PC-3 (cell line): ENCODE measurements around the gene TIGD2. TPM values are rescaled to one million over a fixed set of nuclear protein-coding genes. Genes with fewer than 3 reads are reported as not detected.
A peak's percentile ranks its signal among the peaks of the same experiment; 100 is the strongest.

ENCODE experiments used
- ATAC-seq: fragments of 200-7000 bp; cut with Tn5 transposase; 2 replicates; pipeline ENCODE4 v1.9.1; 2020; ENCODE audit warnings: mild to moderate bottlenecking, moderate library complexity
- BruUV-seq: library from RNA; stranded (reverse); fragments of 400-500 nt; replicated peaks from 2 replicates; lab custom pipeline; 2021; lab: Mats Ljungman, UMichigan
- CTCF ChIA-PET: fragments of 300-600 bp; sonication (Branson Sonifier 250); formaldehyde crosslinking; loops from one replicate; lab custom pipeline; 2022; ENCODE audit warnings: antibody characterized with exemption; lab: Charles Lee
- POLR2A ChIA-PET: fragments of 300-600 bp; sonication (Branson Sonifier 250); formaldehyde crosslinking; loops from one replicate; lab custom pipeline; 2022; ENCODE audit warnings: antibody characterized with exemption; ENCODE audit not compliant: unreplicated experiment; lab: Charles Lee
- DNase-seq: peaks from one replicate; pipeline ENCODE4 v3.0.0-alpha.2; 2015
- H2AFZ ChIP-seq: fragments of 300-600 bp; sonication (generic); 2 replicates; pipeline ENCODE4 v1.6.0; 2016; ENCODE audit warnings: antibody characterized with exemption, low read length
- H3F3A ChIP-seq: fragments of 300-600 bp; sonication (generic); one replicate; pipeline ENCODE4 v1.6.0; 2017; ENCODE audit warnings: antibody characterized with exemption, low read length, control low read depth, mild to moderate bottlenecking; ENCODE audit not compliant: unreplicated experiment
- H3K27ac ChIP-seq: fragments of 300-600 bp; sonication (generic); 2 replicates; pipeline ENCODE4 v1.5.1; 2016; ENCODE audit warnings: mild to moderate bottlenecking, low read length
- H3K27me3 ChIP-seq: fragments of 300-600 bp; sonication (generic); 2 replicates; pipeline ENCODE4 v1.6.1; 2016; ENCODE audit warnings: low read length, mixed read lengths
- H3K36me3 ChIP-seq: fragments of 300-600 bp; sonication (generic); 2 replicates; pipeline ENCODE4 v1.6.1; 2016; ENCODE audit warnings: low read depth, mixed run types, low read length, mixed read lengths
- H3K4me1 ChIP-seq: fragments of 300-600 bp; sonication (generic); 2 replicates; pipeline ENCODE4 v1.5.1; 2016; ENCODE audit warnings: low read length; ENCODE audit not compliant: insufficient read depth
- H3K4me2 ChIP-seq: fragments of 300-600 bp; sonication (generic); 2 replicates; pipeline ENCODE4 v1.6.0; 2016; ENCODE audit warnings: low read length
- H3K4me3 ChIP-seq: fragments of 300-600 bp; sonication (generic); 2 replicates; pipeline ENCODE4 v1.5.1; 2016; ENCODE audit warnings: mild to moderate bottlenecking, low read length, mixed read lengths
- H3K79me2 ChIP-seq: fragments of 300-600 bp; sonication (generic); 2 replicates; pipeline ENCODE4 v1.6.1; 2017; ENCODE audit warnings: low read length, mixed read lengths
- H3K9ac ChIP-seq: fragments of 300-600 bp; sonication (generic); 2 replicates; pipeline ENCODE4 v1.6.0; 2016; ENCODE audit warnings: mild to moderate bottlenecking, low read length
- H3K9me2 ChIP-seq: fragments of 300-600 bp; sonication (generic); replicated peaks from 2 replicates; pipeline ENCODE4 v1.6.1; 2016; ENCODE audit warnings: mixed run types, low read length, mixed read lengths
- H3K9me3 ChIP-seq: fragments of 300-600 bp; sonication (generic); 2 replicates; pipeline ENCODE4 v1.6.1; 2016; ENCODE audit warnings: low read length, mixed read lengths
- H4K20me1 ChIP-seq: fragments of 300-600 bp; sonication (generic); 2 replicates; pipeline ENCODE4 v1.6.1; 2016; ENCODE audit warnings: low read length, mixed read lengths
- CTCF ChIP-seq: fragments of 300-600 bp; sonication (generic); conservative IDR thresholded peaks from 2 replicates; pipeline ENCODE4 v1.5.1; 2017; ENCODE audit warnings: antibody characterized with exemption, low read depth, mild to moderate bottlenecking, low read length
- EZH2 ChIP-seq: fragments of 300-600 bp; sonication (generic); IDR thresholded peaks from one replicate; pipeline ENCODE4 v1.6.1; 2017; ENCODE audit warnings: antibody characterized with exemption, mild to moderate bottlenecking, low read length; ENCODE audit not compliant: unreplicated experiment
- EZH2phosphoT487 ChIP-seq: fragments of 300-600 bp; sonication (generic); IDR thresholded peaks from 2 replicates; pipeline ENCODE4 v1.6.1; 2018; ENCODE audit warnings: mild to moderate bottlenecking, antibody characterized with exemption, low read length, borderline replicate concordance
- intact Hi-C: fragments of 100-400 bp; cut with micrococcal nuclease; formaldehyde crosslinking; loops from 2 replicates; pipeline ENCODE4 v1.9.0; 2023
- total RNA-seq: library from RNA; depleted of rRNA; stranded (reverse); fragments of >200 nt; gene quantifications from 2 replicates; pipeline ENCODE4 v1.2.3, GENCODE V29; 2014

The TIGD2 gene
- total RNA-seq, 1 experiment from 2014 or later = 5.4 TPM

- DNase-seq (no peak), ATAC-seq (no peak)
- H3K4me2 ChIP-seq = no peak overlapping the region
- no peak overlapping the region for H3K27ac ChIP-seq
- CTCF ChIA-PET = no interaction called here
- peaks cover 9% of the 10 kb centered on the region for H3K79me2 ChIP-seq
- TF ChIP-seq EZH2 (no peak), CTCF (no peak), EZH2phosphoT487 (no peak)
- H3K36me3 ChIP-seq = 0 out of 2 replicates have a peak, but pooled peaks cover 2% of the 10 kb centered on the region
- H2AFZ ChIP-seq = no peak overlapping the region
- H4K20me1 ChIP-seq = no peaks in the 10 kb centered on the region
- peaks cover 5% of the 10 kb centered on the region; the same call in 1 of the 2 replicates for H3K27me3 ChIP-seq
- H3K9ac ChIP-seq = no peak overlapping the region
- H3K9me3 ChIP-seq = no peaks in the 10 kb centered on the region
- POLR2A ChIA-PET = no interaction called here
- no peaks in the 10 kb centered on the region for H3K9me2 ChIP-seq
- intact Hi-C loops = no loop called here
- no peaks in the 10 kb centered on the region for H3F3A ChIP-seq
- peaks cover 16% of the 10 kb centered on the region for H3K4me1 ChIP-seq
- BruUV-seq = no TSS peak
- no peak overlapping the region for H3K4me3 ChIP-seq
Measured at GRCh38 chr4:89108091-89108490, 3.2 kb upstream of the TIGD2 start.

GRCh38 chr4:89109841-89110540 lies 1.3 kb upstream of the TIGD2 start:
- Histone ChIP-seq H3K36me3 (0 out of 2 replicates have a peak, but pooled peaks cover 3% of the 10 kb centered on the region), H3K4me2 (peak overlapping the region; percentile 90), H3K9me2 (no peaks in the 10 kb centered on the region), H4K20me1 (no peaks in the 10 kb centered on the region), H3K4me1 (peaks cover 16% of the 10 kb centered on the region), H3K4me3 (peak overlapping the region; percentile 68), H3K27ac (no peak overlapping the region), H3K27me3 (peaks cover 5% of the 10 kb centered on the region; the same call in 1 of the 2 replicates), H2AFZ (peak overlapping the region; percentile 86), H3K79me2 (peaks cover 10% of the 10 kb centered on the region), H3K9ac (no peak overlapping the region), H3K9me3 (no peaks in the 10 kb centered on the region), H3F3A (no peaks in the 10 kb centered on the region)
- TF ChIP-seq CTCF (no peak), EZH2phosphoT487 (no peak), EZH2 (no peak)
- DNase-seq = no peak
- intact Hi-C loops = loop anchor here (2.0 to 5.0 kb wide), 3 partner anchors 53 to 288 kb away; partner anchors contain the start of gene FAM13A
- CTCF ChIA-PET = no interaction called here
- POLR2A ChIA-PET = no interaction called here
- no peak for ATAC-seq
- BruUV-seq = no TSS peak

GRCh38 chr4:89110541-89110985 lies 770 bp upstream of the TIGD2 start:
- DNase-seq (peak; percentile 3), ATAC-seq (peak; percentile 2; the same call in 1 of the 2 replicates)
- peaks cover 16% of the 10 kb centered on the region for H3K4me1 ChIP-seq
- peak overlapping the region; percentile 86 for H2AFZ ChIP-seq
- H3K9me3 ChIP-seq = no peaks in the 10 kb centered on the region
- intact Hi-C loops = loop anchor here (2.0 to 5.0 kb wide), 3 partner anchors 53 to 288 kb away; partner anchors contain the start of gene FAM13A
- H3F3A ChIP-seq = no peaks in the 10 kb centered on the region
- no TSS peak for BruUV-seq
- H3K36me3 ChIP-seq = 0 out of 2 replicates have a peak, but pooled peaks cover 3% of the 10 kb centered on the region
- POLR2A ChIA-PET = no interaction called here
- no peaks in the 10 kb centered on the region for H3K9me2 ChIP-seq
- peak overlapping the region; percentile 90 for H3K4me2 ChIP-seq
- peaks cover 10% of the 10 kb centered on the region for H3K79me2 ChIP-seq
- CTCF ChIA-PET = no interaction called here
- no peaks in the 10 kb centered on the region for H4K20me1 ChIP-seq
- H3K4me3 ChIP-seq = peak overlapping the region; percentile 68
- H3K27ac ChIP-seq = no peak overlapping the region
- H3K9ac ChIP-seq = no peak overlapping the region
- TF ChIP-seq EZH2 = no peak
- no peak for TF ChIP-seq CTCF
- TF ChIP-seq EZH2phosphoT487 = no peak
- H3K27me3 ChIP-seq = peaks cover 5% of the 10 kb centered on the region; the same call in 1 of the 2 replicates
